ENCODE results near the gene SRR. TPM values are rescaled to one million over a fixed set of nuclear protein-coding genes. Genes with fewer than 3 reads are reported as not detected.

Gene SRR
- total RNA-seq, 1 experiment from 2014 or later, result 37.9 TPM

- TF ChIP-seq CTCF (conservative IDR thresholded peaks at IDR 0.05; ENCODE audit: low read depth, low read length) (no peak), EZH2 (IDR thresholded peaks at IDR 0.05; ENCODE audit: borderline replicate concordance, low read depth, low read length, poor library complexity, severe bottlenecking) (no peak)
- H3K4me3 ChIP-seq (ENCODE audit: low read depth, low read length, poor library complexity, severe bottlenecking), result no peak overlapping the region
- H3K36me3 ChIP-seq (ENCODE audit: insufficient read depth, low read length, poor library complexity, severe bottlenecking), result peaks cover 88% of the 10 kb centered on the region
- ChIA-PET POLR2A (ENCODE audit: low non-redundant PET) (no interaction called here), CTCF (no interaction called here)
- peaks cover 11% of the 10 kb centered on the region for H3K4me1 ChIP-seq (ENCODE audit: insufficient read depth, low read length, poor library complexity, severe bottlenecking)
- intact Hi-C loops (cut with micrococcal nuclease; ENCODE audit: unreplicated experiment), result no loop called here
- BruUV-seq (replicated peaks), result no TSS peak
- DNase-seq (ENCODE audit: low spot score), result no peak
- H3K27ac ChIP-seq (ENCODE audit: low read depth, low read length, poor library complexity, severe bottlenecking), result no peak overlapping the region
- no peaks in the 10 kb centered on the region for H3K9me3 ChIP-seq (ENCODE audit: low read depth, low read length, poor library complexity, severe bottlenecking)
- H3K27me3 ChIP-seq (replicated peaks; ENCODE audit: insufficient read depth, low read depth, low read length, poor library complexity), result no peaks in the 10 kb centered on the region
Observed at GRCh38 chr17:2331303-2331702, 27.6 kb downstream of the SRR start.

- H3K27ac ChIP-seq (ENCODE audit: low read depth, low read length, poor library complexity, severe bottlenecking), result peak overlapping the region; percentile 79
- H3K9me3 ChIP-seq (ENCODE audit: low read depth, low read length, poor library complexity, severe bottlenecking), result no peaks in the 10 kb centered on the region
- no peak for TF ChIP-seq EZH2 (IDR thresholded peaks at IDR 0.05; ENCODE audit: borderline replicate concordance, low read depth, low read length, poor library complexity, severe bottlenecking)
- no peak for TF ChIP-seq CTCF (conservative IDR thresholded peaks at IDR 0.05; ENCODE audit: low read depth, low read length)
- BruUV-seq (replicated peaks), result TSS peak; percentile 46
- ChIA-PET CTCF (interaction anchor here (0.6 to 0.8 kb wide), 2 partner anchors 17 to 641 kb away, joined by 3 to 5 read pairs; no protein-coding TSS in a partner anchor), POLR2A (ENCODE audit: low non-redundant PET) (interaction anchor here (1.0 kb wide), 1 partner anchor 12 kb away, joined by 3 read pairs; no protein-coding TSS in a partner anchor)
- intact Hi-C loops (cut with micrococcal nuclease; ENCODE audit: unreplicated experiment), result no loop called here
- DNase-seq (ENCODE audit: low spot score), result no peak
- H3K4me1 ChIP-seq (ENCODE audit: insufficient read depth, low read length, poor library complexity, severe bottlenecking), result peaks cover 21% of the 10 kb centered on the region
- peaks cover 46% of the 10 kb centered on the region for H3K36me3 ChIP-seq (ENCODE audit: insufficient read depth, low read length, poor library complexity, severe bottlenecking)
- H3K4me3 ChIP-seq (ENCODE audit: low read depth, low read length, poor library complexity, severe bottlenecking), result peak overlapping the region; percentile 92
- H3K27me3 ChIP-seq (replicated peaks; ENCODE audit: insufficient read depth, low read depth, low read length, poor library complexity), result no peaks in the 10 kb centered on the region
Observed at GRCh38 chr17:2335726-2336214, 32.0 kb downstream of the SRR start.

GRCh38 chr17:2336215-2336851 lies 32.6 kb downstream of the SRR start, which contains the start of gene TSR1:
TSS of gene TSR1 (minus strand) at chr17:2336457. CDS start at chr17:2336427, 30 bp downstream.
- Histone ChIP-seq H3K27ac (ENCODE audit: low read depth, low read length, poor library complexity, severe bottlenecking) (peak within 1 kb of the TSS; percentile 79), H3K27me3 (replicated peaks; ENCODE audit: insufficient read depth, low read depth, low read length, poor library complexity) (no peaks in the 10 kb centered on the region), H3K36me3 (ENCODE audit: insufficient read depth, low read length, poor library complexity, severe bottlenecking) (peaks cover 41% of the 10 kb centered on the region), H3K4me1 (ENCODE audit: insufficient read depth, low read length, poor library complexity, severe bottlenecking) (peaks cover 21% of the 10 kb centered on the region), H3K9me3 (ENCODE audit: low read depth, low read length, poor library complexity, severe bottlenecking) (no peaks in the 10 kb centered on the region), H3K4me3 (ENCODE audit: low read depth, low read length, poor library complexity, severe bottlenecking) (peak within 1 kb of the TSS; percentile 92)
- TF ChIP-seq EZH2 (IDR thresholded peaks at IDR 0.05; ENCODE audit: borderline replicate concordance, low read depth, low read length, poor library complexity, severe bottlenecking) (no peak), CTCF (conservative IDR thresholded peaks at IDR 0.05; ENCODE audit: low read depth, low read length) (peak; percentile 36)
- POLR2A ChIA-PET (ENCODE audit: low non-redundant PET), result interaction anchor here (1.0 kb wide), 1 partner anchor 11 kb away, joined by 3 read pairs; no protein-coding TSS in a partner anchor
- BruUV-seq (replicated peaks), result no TSS peak
- DNase-seq (ENCODE audit: low spot score), result peak; percentile 97
- CTCF ChIA-PET, result interaction anchor here (0.6 to 0.8 kb wide), 2 partner anchors 16 to 642 kb away, joined by 3 to 5 read pairs; no protein-coding TSS in a partner anchor
- intact Hi-C loops (cut with micrococcal nuclease; ENCODE audit: unreplicated experiment), result no loop called here

Measured in A673 (cell line).